A549 (cell line): ENCODE results near the gene MPST.

Experiments used
- CEBPB ChIP-seq, 2 experiments: fragments of >200 bp in 1 of 2; sonication (Bioruptor Twin) in 1 of 2; formaldehyde crosslinking in 1 of 2; IDR thresholded peaks; 2 replicates each; pipeline ENCODE4 v1.6.1; 2012 to 2016
- CHD2 ChIP-seq: fragments of 150-350 bp; IDR thresholded peaks from 2 replicates; pipeline ENCODE4 v1.6.1; 2014; ENCODE audit warnings: low read length; ENCODE audit not compliant: partially characterized antibody
- CTCF ChIP-seq: fragments of >200 bp; sonication (Bioruptor Twin); formaldehyde crosslinking; IDR thresholded peaks from 3 replicates; pipeline ENCODE4 v1.5.1; 2016
- HES2 ChIP-seq: fragments of >200 bp; sonication (Bioruptor Twin); formaldehyde crosslinking; IDR thresholded peaks from 2 replicates; pipeline ENCODE4 v1.6.1; 2016
- POLR2A ChIP-seq: IDR thresholded peaks from 2 replicates; pipeline ENCODE4 v1.6.1; 2012; ENCODE audit warnings: mild to moderate bottlenecking, low read length
- USF2 ChIP-seq: fragments of 450-650 bp; IDR thresholded peaks from 2 replicates; pipeline ENCODE4 v1.6.1; 2014; ENCODE audit warnings: antibody characterized with exemption
- ZFP36 ChIP-seq: fragments of 450-650 bp; IDR thresholded peaks from 2 replicates; pipeline ENCODE4 v1.6.1; 2014; ENCODE audit warnings: borderline replicate concordance; ENCODE audit not compliant: partially characterized antibody

GRCh38 chr22:37075046-37075445 lies 55.5 kb downstream of the MPST start:
- TF ChIP-seq USF2 (no peak), CTCF (no peak), CEBPB (IDR thresholded peaks at IDR 0.05) (no peak), CHD2 (no peak), ZFP36 (no peak), POLR2A (no peak), HES2 (no peak)
